ENCODE measurements around the gene CMTM8. TPM values are rescaled to one million over a fixed set of nuclear protein-coding genes. Genes with fewer than 3 reads are reported as not detected.

Gene CMTM8
- total and polyA plus RNA-seq, 2 of the 8 experiments (the other 6 are each of a cell fraction or from before 2014, with no cell fraction given): 10.5 to 22.4 TPM

- TF ChIP-seq KDM4A (IDR thresholded peaks at IDR 0.05; ENCODE audit: low read depth, low read length, severe bottlenecking): no peak
Measured at GRCh38 chr3:32309654-32310242, 71.3 kb downstream of the CMTM8 start (continued).
